Ammon's horn (tissue), 1 donor: ENCODE measurements around the gene CALML5.

ENCODE experiments used
- DNase-seq: peaks from one replicate; pipeline ENCODE4 v3.0.0-alpha.2; 2016; ENCODE audit warnings: low spot score

The CALML5 gene

DNA sequence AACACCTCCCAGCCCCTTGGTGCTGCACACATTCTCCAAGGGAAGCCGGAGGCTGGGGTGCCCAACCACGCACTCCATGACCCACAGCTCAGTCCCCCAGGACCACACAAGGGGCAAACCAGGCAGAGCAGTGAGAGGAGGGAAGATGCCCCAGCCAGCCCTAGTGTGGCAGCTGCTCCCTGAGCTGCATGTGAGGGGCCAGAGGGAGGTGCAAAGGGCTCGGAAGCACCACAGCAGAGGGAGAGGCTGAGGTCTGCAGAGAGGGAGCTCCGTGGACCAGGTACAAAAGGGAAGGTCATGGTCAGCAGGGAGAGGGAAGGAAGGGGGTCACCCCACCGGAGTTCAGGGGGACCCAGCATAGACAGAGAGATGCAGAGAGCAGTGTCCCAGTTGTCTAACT lies 1.5 kb upstream of the CALML5 start:
- no peak for DNase-seq

DNA sequence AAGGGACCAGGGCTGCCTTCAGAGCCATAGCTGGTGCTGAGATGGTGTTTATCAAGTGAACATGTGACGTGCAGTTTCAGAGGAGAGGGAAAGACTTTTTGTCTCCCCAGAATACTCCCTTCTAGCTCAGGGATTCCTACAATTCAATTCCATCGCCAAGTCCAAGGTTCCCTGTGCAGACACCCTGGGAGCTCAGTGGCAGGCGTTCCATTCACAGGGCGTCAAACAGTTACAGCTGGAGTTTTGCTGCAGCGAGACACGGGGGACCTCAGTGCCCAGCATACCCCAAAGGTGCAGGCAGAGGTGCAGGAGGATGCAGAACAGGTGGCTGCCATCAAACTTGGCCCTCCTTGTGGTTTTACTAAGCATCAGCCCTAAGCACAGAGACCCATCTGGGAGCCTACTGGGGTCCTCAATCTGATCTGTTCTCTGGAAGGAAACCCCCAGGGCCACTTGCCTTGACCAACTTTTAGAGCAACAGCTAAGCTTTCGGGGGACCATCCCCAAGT lies 846 bp upstream of the CALML5 start:
- DNase-seq = no peak

DNA sequence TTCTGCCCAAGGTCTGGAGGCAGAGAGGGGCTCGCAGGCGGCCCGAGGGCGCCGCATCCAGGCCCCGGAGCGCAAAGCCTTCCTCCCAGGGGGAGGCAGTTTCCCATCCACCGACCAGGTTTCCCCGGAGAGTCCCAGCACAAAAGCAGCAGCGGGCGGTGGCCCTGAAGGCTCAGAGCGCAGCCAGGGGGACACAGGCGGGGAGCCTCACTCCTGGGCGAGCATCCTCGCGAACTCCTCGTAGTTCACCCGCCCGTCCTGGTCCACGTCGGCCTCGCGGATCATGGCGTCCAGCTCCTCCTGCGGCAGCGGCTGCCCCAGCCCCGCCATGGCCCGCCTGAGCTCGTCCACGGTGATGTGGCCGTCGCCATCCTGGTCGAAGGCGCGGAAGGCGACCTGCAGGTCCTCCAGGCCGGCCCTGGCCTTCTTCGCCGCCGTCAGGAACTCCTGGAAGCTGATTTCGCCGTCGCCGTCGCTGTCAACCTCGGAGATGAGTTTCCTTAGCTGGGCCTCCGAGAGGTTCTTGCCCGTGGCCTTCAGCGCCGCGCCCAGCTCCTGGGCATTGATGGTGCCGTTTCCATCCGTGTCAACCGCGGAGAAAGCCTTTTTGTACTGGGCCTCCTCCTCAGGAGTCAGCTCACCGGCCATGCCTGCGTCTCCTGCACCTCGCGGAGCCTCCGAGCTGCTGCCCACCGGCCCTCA lies 428 bp downstream of the CALML5 start:
- DNase-seq = no peak

DNA sequence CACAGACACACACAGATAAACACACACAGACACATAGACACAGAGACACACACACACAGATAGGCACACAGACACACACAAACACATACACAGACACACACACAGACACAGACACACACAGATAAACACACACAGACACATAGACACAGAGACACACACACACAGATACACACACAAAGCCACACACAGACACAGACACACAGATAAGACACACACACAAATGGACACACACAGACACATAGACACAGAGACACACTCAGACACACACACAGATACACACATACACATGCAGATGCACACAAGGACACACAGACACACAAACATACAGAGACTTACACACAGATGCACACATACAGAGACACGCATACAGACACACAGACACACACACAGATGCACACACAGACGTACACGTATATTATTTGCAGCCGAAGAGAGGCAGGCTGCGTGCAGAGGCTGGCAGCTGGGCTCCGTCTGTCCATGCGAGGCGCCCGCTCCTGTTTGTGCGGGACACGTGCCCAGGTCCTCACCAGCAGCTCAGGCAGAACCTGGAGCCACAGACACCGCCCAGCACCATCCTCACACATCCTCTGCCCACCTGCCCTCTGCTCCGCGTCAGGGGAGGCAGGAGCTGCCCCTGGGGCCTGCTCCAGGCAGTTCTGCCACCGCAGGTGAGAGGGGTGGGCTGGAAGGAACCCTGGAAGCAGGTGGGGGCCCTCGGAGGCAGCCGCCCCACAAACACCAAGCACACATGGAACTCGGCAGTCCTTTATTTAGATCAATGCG lies 1.2 kb downstream of the CALML5 start:
- no peak for DNase-seq

DNA sequence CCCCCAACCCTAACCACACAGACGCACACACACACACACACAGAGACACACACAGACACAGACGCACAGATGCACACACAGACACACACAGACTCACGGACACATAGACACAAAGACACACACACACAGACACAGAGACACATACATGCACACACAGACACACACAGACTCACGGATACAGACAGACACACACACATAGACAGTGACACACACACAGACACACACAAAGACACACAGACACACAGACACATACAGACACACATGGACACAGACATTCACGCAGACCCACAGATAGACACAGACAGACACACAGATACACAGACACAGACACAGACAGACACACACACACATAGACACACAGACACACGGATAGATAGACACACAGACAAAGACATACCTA lies 2.1 kb downstream of the CALML5 start:
- DNase-seq = no peak

DNA sequence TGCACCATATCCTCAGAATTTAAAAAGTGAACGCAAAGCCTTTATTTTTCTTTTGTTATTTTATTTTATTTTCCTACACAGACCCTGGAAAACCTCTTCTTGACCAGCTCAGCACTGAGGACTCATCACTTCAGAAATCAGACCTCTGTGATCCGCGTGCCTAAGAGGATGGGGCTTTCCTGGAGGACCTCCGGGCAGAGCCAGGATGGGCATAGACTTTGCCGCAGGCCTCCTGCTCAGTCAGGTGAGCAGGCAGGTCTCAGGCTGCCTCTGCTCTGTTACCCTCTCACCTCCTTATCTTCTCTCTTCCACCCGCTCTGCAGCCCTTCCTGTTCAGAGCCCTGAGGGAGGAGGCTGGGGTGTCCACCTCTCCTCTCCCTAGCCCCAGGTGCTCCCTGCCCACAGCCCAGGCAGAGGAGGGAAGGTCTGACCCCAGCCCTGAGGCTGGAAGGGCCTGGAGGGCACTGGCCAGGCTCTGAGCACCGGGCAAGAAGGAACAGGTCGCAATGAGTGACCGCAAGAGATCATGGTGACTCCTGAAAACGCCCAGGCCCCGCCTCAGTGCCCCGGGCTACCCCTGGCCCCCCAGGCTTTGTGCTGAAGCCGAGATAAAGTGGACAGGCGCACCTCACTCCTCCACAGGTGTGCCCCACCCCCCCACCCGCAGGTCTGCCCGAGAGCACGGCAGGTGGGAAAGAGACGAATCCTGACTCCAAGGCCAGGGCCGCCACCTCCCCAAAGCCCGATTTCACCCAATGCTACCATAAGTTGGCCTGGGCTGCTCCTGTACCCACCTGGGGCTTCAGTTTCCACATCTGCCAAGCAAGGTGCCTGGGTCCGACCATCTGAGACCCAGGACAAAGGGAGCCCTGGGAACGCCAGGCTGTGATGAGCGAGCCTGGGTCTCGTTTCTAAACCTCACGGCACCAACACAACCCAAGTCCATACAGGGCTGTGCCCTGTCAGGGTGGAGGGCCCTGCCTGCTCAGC lies 2.8 kb downstream of the CALML5 start:
- DNase-seq = no peak

DNA sequence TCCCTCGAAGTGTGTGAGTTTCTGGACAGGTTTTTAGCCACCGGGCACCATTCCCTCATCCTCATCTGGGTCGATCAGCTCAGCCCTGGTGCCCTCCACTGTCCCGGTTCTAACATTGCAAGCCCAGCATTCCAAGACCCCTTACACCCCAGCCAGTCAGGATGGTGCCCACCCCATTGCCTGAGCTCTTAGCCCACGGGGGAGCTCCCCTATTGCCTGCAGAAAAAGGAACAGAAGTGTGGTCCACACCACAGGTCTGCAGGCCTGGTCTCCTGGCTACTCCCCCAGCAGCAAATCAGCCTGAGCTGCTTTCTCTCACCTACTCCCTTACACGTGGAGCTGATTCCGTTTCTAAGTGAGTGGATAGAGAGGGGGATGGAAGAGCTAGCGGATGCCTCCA lies 4.8 kb downstream of the CALML5 start:
- no peak for DNase-seq

DNA sequence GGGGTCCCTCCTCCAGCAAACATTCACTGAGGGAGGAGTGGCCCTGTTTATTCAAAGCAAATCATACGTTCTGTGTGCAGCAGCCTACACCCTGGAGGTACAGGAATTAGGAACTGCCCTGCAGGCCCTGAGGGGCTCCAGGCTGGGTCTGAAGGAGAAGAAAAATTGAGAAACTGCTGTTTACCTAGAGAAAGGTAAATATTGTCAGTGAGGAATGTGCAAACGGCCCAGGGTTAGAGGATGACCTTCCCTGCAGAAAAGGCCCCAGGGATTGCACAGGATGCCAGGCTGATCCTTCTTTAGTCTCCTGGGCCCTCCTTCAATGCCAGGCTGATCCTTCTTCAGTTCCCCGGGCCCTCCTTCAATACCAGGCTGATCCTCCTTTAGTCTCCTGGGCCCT lies 5.7 kb downstream of the CALML5 start:
- DNase-seq = no peak

DNA sequence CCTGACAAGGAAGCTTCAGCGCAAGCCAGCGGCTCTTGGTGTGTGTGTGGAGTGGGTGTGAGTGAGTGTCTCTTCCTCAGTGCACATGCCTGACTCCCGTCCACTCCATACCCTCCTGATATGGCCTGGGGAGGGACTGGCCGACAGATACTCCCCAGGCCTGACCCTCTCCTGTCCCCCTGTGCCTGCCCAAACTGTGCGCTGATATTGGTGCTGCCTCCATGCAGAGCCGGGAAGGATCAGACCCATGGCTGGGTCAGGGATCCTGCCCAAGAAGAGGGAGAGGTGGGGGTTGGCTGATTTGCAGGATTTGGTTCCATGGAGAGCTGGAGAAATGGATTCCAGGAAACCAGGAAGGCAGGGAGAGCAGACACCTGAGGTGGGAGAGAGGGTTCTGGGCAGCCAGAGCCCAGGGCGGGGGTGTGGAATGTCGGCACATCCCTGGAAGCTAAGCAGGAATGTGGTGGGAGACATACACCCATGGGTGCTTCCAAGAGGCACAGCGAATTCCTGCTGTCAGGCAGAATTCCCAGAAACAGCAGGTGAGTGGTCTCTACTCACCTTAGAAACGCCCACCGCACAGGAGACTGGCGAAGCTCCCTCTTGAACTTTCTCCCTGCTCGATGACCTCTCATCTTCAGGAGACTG lies 6.3 kb downstream of the CALML5 start:
- no peak for DNase-seq

DNA sequence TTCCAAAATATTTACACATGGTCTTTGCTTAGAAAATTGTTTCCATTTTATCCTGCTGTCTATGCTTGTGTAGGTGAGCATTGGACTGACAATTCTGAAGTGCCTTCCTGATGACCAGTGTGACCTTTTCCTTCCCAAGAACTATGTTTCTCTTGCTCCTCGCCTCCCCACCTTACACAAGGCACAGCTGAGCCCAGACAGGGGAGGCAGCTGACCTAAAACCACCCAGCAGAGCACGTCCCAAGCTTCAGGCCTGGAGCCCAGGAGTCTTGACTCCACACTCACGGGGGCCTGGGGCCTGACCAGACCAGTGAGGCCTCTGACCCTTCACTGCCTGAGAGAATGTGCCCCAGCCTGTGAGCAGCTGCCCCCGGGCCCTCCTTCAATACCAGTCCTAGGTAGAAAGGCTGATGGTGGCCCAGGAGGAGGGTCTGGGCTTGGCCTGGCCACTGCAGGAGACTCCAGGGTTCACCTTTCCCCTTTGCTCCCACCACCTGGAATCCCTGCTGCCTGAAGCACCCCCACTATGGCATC lies 7.0 kb downstream of the CALML5 start:
- DNase-seq = no peak

DNA sequence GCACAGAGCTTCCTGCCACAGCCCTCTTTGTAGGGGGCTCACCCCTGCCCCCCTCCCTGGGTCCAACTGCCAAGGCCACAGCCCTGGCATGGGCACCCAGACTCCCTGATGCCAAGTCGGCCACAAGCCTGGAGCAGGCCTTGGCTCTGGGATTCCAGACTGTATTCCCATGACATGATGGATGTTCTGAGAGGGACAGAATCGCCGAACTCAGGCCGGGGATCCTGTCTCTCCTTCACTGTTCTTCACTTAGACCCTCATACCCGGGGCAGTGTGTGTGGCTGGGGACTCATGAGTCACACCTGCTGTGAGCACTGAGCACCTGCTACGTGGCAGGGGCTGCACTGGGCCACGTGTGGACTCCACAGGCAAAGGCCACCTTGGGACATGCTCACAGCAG lies 7.9 kb downstream of the CALML5 start:
- no peak for DNase-seq

DNA sequence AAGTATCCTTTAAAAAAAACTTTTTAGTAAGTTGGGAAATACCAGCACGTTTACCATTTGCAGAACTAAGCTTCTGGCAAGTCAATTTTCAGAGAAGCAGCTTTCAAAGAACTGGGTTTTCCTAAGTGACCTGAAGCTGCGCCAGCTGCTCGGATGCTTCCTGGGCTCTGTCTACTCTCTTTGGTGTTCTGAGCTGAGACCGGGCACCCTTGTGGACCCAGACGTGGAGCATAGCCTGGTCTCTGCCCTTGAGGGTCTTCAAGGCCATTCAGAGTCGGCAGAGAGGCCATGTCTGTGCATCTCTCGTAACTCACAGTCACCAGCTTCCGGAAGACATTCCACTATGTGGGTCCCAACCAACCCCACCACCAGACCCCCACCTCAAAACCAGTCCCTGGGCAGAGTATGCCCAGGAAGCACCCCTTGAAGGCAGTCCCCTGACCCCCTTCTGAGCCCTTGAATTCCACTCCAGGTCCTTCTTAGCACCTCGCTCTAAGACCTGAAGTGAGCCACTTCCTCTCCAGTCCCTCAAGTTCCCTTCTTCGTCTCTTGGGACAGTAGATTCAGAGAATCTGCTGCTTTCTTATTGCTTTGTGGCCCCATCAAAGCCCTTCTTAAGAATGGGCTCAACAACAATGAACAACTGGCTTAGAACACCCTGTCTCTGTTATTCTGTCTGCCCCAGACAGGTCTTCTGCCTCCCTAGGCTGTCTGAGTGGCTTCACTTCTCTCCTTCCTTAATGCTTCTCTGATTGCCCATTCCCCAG lies 8.5 kb downstream of the CALML5 start:
- no peak for DNase-seq

DNA sequence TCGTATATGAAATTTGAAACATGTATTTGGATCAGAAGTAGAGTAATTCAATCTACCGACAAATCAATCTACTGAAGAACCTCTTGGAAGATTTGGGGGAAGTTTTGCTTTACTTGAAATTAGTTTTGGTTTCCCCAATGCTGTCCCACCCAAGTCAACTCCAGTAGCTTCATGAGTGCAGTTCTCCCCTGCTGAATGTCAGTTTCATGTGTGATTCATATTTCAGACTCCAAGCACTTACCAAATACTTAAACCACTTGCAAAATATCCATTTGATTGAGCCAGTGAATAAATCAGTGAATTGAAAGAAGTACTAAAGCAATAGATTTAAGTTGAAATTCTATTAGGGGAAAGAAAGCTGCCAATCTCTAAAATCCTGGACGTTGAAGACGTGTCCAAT lies 9.3 kb downstream of the CALML5 start:
- no peak for DNase-seq

DNA sequence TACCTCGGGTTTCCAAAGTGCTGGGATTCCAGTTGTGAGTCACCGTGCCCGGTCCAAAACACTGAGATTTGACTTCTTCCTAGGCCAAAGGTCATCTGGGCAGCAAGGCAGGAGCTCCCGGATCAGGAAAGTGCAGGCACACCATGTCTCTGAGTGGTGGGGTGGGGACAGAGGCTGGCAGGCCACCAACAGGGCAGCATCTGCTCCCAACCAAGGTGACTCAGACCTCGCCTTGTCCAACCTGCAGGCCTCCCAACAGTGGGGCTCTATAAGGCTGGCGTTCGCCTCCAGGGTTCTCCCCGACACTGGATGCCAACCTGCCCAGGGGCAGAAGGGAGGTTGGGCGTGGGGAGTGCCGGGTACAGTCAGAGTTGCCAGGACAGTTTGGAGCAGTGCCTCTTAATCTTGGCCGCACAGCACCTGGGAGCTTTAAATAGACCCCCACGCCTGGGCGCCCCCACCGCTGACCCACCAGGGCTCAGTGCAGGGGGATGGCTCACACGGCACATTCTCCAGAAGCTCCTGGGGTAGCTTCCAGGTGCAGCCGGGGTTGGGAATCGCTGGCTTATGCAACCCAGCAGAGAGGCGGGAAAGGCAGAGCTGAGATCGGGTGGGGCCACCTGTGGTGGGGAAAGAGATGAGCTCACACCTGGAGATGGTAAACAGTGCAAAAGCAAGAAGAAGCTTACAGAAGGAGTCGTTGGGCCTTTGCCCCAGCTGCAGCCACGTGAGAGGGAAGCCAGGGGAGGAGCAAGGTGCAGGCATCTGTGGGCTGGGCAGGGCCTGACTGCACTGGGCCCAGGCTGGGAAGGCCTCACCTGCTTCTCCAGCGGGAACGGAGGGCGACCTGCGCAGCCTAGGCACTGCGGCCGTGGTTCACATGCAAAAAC lies 10.9 kb downstream of the CALML5 start:
- no peak for DNase-seq

DNA sequence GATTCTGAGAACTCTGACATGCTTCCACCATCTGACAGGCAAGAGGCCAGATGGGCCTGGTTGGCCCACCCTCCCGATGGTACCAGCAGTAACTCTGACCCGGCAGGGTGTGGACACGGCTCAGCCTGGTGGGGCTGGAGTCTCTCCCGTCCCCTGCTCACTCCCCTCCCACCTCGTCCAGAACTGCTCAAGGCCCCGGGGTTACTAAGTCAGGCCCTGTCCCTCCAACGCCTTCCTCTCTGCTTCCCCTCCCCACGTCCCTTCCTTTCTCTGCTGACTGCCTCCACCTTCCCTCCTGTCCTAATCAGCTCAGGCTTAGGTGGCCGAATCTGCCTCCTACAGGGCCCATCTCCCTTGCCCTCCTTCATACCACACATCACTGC lies 12.5 kb downstream of the CALML5 start:
- no peak for DNase-seq

DNA sequence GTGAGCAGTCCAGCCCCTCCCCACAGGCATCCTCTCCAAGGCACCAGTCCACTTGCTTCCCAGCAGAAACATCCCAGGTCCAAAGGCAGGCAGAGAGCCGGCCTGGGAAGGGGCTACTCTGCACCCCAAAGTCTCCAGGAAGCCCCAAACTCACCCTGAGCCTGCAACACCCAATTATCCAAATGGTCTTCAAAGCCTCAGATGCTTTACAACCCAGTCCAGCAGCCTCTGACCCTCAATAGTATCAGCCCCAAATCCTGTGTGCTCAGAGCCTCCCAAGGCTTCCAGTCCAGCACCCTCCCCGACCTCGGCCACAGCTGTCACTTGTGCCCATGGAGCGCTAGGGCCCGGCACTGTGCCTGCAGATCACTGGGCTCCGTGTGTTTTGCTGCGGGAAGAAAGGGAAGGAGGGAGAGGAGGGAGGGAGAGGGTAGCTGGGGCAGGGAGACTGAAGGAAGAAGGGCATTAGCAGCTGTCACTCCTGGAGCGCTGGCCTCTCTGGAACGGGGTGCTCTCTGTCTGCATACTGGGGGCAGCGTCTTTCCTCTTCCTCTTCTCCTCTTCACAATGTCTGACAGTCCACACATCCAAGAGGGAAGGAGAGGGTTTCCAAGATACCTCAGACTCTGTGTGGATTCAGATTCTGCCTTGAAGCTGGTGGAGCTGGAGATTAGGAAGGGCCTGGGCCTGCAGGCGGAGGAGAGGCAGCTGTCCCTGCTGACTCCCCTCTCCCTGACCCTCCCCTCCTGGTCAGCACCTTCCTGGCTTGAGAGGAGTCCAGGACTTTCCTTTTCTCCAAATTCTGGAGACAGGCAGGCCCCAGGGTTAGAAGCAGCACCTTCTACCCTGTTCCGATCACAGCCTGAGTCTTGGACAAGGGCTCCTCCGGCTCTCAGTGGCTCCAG lies 13.2 kb downstream of the CALML5 start:
- no peak for DNase-seq

DNA sequence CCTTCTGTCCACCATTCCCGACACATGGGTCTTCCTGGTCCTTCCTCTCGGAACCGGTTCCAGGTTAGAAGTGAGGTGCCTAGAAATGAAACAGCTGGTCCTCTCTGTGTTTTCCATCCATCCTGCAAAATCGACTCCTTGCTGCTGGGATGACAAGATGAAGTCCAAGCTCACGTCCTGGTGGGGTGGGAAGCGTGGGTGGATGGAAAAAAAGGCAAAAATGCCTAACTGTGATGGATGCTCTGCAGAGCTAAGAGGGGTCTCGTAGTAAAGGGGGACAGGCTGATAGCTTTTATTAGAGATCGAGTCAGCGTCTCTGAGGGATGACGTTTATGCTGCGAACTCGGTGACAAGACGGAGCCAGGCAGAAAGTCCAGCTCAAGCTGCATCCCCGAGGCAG lies 14.1 kb downstream of the CALML5 start:
- no peak for DNase-seq

DNA sequence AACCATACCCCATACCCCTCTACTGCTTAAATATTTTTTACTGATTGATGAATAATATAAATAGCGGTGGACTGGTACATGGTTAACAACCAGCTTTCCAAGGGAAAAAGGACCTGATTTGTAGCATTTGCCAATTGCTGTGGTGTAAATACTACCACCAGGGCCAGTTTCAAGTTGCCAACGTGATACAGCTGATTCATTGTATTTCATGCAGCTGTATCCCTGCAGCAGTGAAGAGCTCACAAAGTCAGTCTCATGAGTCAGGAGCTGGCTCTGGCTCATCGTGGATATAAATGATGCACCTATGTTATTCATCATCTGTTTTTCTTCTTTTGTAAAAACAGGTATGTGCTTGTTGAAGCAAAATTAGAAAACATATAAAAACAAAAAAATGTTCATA lies 15.2 kb downstream of the CALML5 start:
- DNase-seq = no peak

DNA sequence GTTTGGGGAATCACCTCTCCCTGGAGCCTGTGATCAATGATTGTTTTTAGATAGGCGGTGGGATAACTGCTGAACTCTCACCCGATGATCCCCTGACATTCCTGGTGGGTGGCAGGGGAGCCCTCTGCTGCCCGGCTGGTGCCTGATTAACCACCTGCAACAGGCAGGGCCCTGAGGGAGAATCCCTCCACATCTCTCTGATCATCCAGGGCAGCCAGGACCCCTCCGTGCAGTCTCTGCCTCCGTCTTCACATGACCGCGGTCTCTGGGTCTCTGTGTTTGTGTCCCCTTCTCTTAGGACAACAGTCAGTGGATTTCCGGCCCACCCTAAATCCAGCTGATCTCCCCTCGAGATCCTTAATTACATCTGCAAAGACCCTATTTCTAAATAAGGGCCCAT lies 17.4 kb downstream of the CALML5 start:
- DNase-seq = no peak
